ENCODE results near the gene VAMP8. TPM values are rescaled to one million over a fixed set of nuclear protein-coding genes. Genes with fewer than 3 reads are reported as not detected.
A peak's percentile ranks its signal among the peaks of the same experiment; 100 is the strongest.
"Not testable (repeated sequence)": the region's sequence is repeated elsewhere in the genome, so short reads cannot be mapped to it uniquely, and the experiment has no call there.

VAMP8 gene
- total RNA-seq, 1 experiment from 2014 or later, result 37.3 TPM

GRCh38 chr2:85547089-85547858 is 30.1 kb upstream of the VAMP8 start:
- DNase-seq (ENCODE audit: extremely low read depth, low read depth), result no peak

- no peak for DNase-seq (ENCODE audit: extremely low read depth, low read depth)
Observed at GRCh38 chr2:85547859-85548607, 29.4 kb upstream of the VAMP8 start.

DNA sequence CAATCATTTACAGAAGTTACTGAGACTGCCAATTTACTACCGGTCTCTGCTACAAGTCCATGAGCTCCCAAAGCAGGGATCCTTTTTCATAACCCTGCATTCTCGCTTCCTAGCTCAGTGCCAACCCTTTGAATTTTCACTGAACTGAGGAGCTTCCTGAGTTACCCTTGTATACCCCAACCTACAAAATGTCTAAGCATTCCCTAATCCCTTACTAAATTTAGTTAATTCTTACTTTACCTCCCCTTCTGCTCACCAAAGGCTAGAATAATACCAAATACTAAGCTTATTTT is 28.8 kb upstream of the VAMP8 start:
- DNase-seq (ENCODE audit: extremely low read depth, low read depth), result no peak

GRCh38 chr2:85549095-85549494 is 28.3 kb upstream of the VAMP8 start:
- DNase-seq (ENCODE audit: extremely low read depth, low read depth), result no peak

DNA sequence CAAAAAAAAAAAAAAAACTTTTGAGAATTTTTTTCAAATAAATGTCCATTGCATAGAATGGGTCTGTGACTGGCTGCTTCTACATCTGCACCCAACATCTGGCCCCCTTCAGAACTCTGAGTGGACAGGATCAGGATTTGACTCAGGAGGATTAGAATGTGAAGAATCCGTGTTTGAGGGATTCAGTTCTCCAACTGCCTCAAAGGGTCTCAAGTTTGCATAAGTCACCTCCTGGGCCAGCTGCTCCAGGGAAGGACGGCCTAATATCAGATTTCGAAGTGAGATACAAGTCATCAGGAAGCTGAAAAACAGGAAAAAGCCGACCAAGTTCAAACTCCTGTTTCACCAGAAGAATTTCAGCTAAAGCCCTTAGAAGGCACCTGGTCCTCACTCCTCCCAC is 27.6 kb upstream of the VAMP8 start:
- no peak for DNase-seq (ENCODE audit: extremely low read depth, low read depth)

DNA sequence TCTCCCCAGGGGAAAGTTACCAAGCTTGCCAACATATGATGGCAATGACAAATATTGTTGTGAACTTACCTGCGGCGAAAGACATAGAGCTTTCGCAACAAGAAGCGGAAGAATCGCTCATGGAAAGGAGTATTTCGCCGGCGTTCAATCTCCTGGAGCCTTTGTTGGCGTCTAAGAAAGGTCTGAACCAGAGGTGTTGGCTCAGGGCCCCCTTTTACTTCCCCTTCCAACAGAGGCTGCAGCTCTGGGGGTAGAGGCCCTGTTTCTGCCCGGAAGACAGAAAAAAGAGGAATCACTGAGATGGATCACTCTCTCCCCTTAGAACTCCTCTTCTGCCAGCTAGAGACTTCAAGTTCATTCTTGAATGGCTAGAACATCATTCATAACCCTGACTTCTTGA is 26.9 kb upstream of the VAMP8 start:
- DNase-seq (ENCODE audit: extremely low read depth, low read depth), result no peak

- peak; percentile 82 for DNase-seq (ENCODE audit: extremely low read depth, low read depth)
Observed at GRCh38 chr2:85551698-85552678, 25.4 kb upstream of the VAMP8 start.

GRCh38 chr2:85553184-85553583 is 24.2 kb upstream of the VAMP8 start:
- DNase-seq (ENCODE audit: extremely low read depth, low read depth), result no peak

- no peak for DNase-seq (ENCODE audit: extremely low read depth, low read depth)
Observed at GRCh38 chr2:85554980-85555612, 22.3 kb upstream of the VAMP8 start.

DNA sequence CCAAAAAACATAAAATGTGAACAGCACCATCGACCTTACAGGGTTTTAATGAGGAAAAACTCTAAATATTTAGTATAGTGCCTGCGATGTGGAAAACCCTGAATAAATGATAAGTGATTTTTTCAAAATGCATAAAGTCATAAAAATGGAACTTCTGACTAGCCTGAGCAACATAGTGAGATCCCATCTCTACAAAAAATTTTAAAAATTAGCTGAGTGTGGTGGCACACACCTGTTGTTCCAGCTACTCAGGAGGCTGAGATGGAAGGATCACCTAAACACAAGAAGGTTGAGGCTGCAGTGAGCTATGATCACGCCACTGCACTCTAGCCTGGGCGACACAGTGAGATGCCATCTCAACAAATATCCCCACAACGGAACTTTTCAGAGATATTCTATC is 20.3 kb upstream of the VAMP8 start:
- DNase-seq (ENCODE audit: extremely low read depth, low read depth), result no peak

GRCh38 chr2:85558160-85558559 is 19.2 kb upstream of the VAMP8 start:
- DNase-seq (ENCODE audit: extremely low read depth, low read depth), result no peak

DNA sequence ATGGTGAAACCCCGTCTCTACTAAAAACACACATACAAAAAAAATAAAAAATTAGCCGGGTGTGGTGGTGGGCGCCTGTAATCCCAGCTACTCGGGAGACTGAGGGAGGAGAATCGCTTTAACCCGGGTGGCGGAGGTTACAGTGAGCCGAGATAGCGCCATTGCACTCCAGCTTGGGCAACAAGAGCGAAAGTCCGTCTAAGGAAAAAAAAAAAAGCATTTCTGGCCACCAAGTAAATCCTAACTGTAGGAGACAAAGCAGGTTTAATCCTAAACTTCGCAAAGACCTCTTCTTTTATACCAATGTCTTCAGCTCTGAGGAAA is 17.0 kb upstream of the VAMP8 start:
- DNase-seq (ENCODE audit: extremely low read depth, low read depth), result not testable (repeated sequence)

DNA sequence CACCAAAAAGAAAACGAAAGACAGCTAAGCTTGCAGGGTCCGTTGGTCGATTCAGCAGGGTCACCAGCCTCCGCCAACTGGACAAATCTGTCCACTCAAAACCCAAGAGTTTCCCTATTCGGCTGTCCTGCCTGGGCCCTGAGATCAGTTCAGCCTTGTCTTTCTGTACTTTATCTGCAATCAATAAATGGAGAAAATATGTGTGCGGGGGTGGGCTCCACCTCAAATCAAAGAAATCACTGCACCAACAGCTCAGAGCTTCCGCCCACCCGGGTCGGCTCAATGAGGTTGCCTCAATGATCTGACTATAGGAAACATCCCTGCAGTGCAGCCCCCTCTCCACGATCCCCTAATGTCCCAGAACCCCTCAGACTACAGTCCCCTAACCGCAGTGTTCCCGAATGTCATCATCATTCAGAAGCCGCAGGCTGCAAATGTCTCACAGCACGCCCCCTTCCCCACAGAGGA is 16.5 kb upstream of the VAMP8 start:
- DNase-seq (ENCODE audit: extremely low read depth, low read depth), result no peak

DNA sequence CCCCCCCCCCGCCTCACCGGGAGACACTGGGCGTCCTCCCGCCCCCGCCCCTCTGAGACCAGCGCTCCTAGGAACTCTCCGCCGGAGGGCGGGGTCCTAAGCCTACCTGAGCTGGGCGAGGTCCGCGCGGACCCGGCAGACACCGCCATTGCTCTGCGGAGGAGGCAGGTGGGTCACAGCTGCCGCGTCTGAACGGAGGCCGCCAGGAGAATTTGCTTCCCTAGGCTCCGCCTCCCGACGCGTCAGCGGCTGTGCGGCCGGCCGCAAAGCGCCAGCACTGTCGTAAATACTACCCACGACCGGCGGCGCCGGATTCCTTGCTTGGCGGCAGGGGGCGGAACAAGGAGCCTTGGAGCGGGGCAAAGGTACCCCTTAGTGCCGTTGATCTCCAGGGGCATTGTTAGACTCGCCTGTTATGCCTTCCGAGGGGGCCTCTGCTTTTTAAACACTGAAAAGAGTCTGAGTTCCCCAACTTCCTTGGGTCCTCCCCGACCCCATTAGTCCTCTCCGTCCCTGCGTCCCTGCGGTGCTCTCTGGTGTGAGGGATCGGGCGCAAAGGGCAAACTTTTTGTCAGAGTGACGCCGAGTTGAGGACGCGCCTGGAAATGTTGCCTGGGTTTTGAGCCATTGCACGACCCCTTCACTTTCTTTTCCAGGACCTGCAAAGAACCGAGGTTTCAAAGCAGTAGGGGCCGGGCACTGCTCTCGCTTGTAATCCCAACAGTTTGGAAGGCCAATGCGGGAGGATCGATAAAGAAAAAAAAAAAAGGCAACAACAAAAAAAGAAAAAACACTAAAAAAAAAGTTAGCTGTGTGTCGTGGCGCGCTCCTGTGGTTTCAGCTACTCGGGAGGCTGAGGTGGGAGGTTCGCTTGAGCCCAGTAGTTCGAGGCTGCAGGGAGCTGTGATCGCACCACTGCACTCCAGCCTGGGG is 15.8 kb upstream of the VAMP8 start, which contains the start of gene GGCX:
TSS of gene GGCX (minus strand) at position 214 of the 933 bp plus-strand sequence. CDS start at position 149, 65 bp downstream.
- peak; percentile 90 for DNase-seq (ENCODE audit: extremely low read depth, low read depth)

DNA sequence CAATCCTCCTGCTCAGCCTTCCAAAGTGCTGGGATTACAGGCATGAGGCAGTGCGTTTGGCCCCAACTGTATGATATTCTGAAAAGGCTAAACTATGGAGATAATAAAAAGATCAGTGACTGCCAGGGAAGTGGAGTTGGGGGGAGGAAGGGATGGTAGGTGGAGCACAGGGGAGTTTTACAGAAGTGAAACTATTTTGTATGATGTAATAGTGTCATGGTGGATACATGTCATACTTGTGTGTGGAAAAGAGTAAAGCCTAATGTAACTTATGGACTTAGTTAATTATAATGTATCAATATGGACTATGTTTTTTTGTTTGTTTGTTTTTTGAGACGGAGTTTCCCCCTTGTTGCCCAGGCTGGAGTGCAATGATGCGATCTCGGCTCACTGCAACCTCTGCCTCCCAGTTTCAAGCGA is 13.2 kb upstream of the VAMP8 start:
- DNase-seq (ENCODE audit: extremely low read depth, low read depth), result no peak

- DNase-seq (ENCODE audit: extremely low read depth, low read depth), result no peak
Observed at GRCh38 chr2:85566265-85566664, 11.1 kb upstream of the VAMP8 start.

DNA sequence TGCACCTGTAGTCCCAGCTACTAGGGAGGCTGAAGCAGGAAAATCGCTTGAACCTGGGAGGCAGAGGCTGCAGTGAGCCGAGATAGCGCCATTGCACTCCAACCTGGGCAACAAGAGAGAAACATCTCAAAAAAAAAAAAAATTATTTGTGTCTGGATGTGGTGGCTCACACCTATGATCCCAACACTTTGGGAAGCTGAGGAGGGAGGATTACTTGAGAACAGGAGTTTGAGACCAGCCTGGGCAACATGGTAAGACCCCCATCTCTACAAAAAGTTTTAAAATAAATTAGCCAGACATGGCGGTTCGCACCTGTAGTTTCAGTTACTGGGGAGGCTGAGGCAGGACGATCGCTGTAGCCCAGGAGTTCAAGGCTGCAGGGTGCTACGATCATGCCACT is 1.6 kb upstream of the VAMP8 start:
- no peak for DNase-seq (ENCODE audit: extremely low read depth, low read depth)

GRCh38 chr2:85577063-85577385 is 362 bp upstream of the VAMP8 start:
- DNase-seq (ENCODE audit: extremely low read depth, low read depth), result no peak

Measured in NCI-H460 (cell line).